GM12891 (cell line): Measurements from ENCODE around the gene MALSU1.

Experiments
- PAX5 ChIP-seq: IDR thresholded peaks from 2 replicates; pipeline ENCODE4 v1.6.1; 2011; ENCODE audit warnings: low read length, moderate library complexity, mild to moderate bottlenecking; ENCODE audit not compliant: insufficient read depth, severe bottlenecking
- POLR2A ChIP-seq: IDR thresholded peaks from 2 replicates; pipeline ENCODE4 v1.6.1; 2011; ENCODE audit warnings: low read depth, low read length, control low read depth
- POLR2AphosphoS5 ChIP-seq: IDR thresholded peaks from 2 replicates; pipeline ENCODE4 v1.6.1; 2011; ENCODE audit warnings: low read depth, low read length, control low read depth
- SPI1 ChIP-seq: IDR thresholded peaks from 2 replicates; pipeline ENCODE4 v1.6.1; 2011; ENCODE audit warnings: low read depth, low read length, control low read depth
- TAF1 ChIP-seq: IDR thresholded peaks from 2 replicates; pipeline ENCODE4 v1.6.1; 2011; ENCODE audit warnings: low read depth, low read length, control low read depth

- TF ChIP-seq POLR2A, result no peak
- TF ChIP-seq TAF1, result no peak
- no peak for TF ChIP-seq POLR2AphosphoS5
- no peak for TF ChIP-seq PAX5
- no peak for TF ChIP-seq SPI1
Observed at GRCh38 chr7:23346316-23346715, 47.2 kb downstream of the MALSU1 start.
